GM18511 (cell line): ENCODE results near the gene ENTHD1.
"Not testable (repeated sequence)": the region's sequence is repeated elsewhere in the genome, so short reads cannot be mapped to it uniquely, and the experiment has no call there.

Source experiments
- ATAC-seq: cut with Tn5 transposase; IDR thresholded peaks from one replicate; pipeline ENCODE4 v1.9.1; 2021; ENCODE audit warnings: mild to moderate bottlenecking, moderate library complexity; ENCODE audit not compliant: unreplicated experiment

The ENTHD1 gene

GRCh38 chr22:39900306-39901227, 7.0 kb upstream of the ENTHD1 start, which contains the start of gene GRAP2:
TSS of gene GRAP2 (plus strand) at chr22:39901084. CDS start at chr22:39947107, 46,023 bp downstream.
- ATAC-seq: no peak

- peak; percentile 77 for ATAC-seq
Observed at GRCh38 chr22:39898997-39899396, 5.4 kb upstream of the ENTHD1 start.

- no peak for ATAC-seq
Observed at GRCh38 chr22:39897841-39898240, 4.3 kb upstream of the ENTHD1 start.

GRCh38 chr22:39896313-39896996, 2.9 kb upstream of the ENTHD1 start:
- ATAC-seq: no peak

- no peak for ATAC-seq
Observed at GRCh38 chr22:39895682-39896081, 2.1 kb upstream of the ENTHD1 start.

- ATAC-seq: no peak
Observed at GRCh38 chr22:39894554-39895092, 1.1 kb upstream of the ENTHD1 start.

- not testable (repeated sequence) for ATAC-seq
Observed at GRCh38 chr22:39889924-39890323, 3.6 kb downstream of the ENTHD1 start.

GRCh38 chr22:39883057-39883456, 10.5 kb downstream of the ENTHD1 start:
- ATAC-seq: no peak

GRCh38 chr22:39880722-39881121, 12.8 kb downstream of the ENTHD1 start:
- no peak for ATAC-seq

GRCh38 chr22:39877079-39877845, 16.3 kb downstream of the ENTHD1 start:
- no peak for ATAC-seq

- not testable (repeated sequence) for ATAC-seq
Observed at GRCh38 chr22:39875176-39875885, 18.2 kb downstream of the ENTHD1 start.

- no peak for ATAC-seq
Observed at GRCh38 chr22:39873965-39874364, 19.6 kb downstream of the ENTHD1 start.

- no peak for ATAC-seq
Observed at GRCh38 chr22:39872548-39872947, 21.0 kb downstream of the ENTHD1 start.

GRCh38 chr22:39871008-39871798, 22.4 kb downstream of the ENTHD1 start:
- no peak for ATAC-seq

- ATAC-seq: not testable (repeated sequence)
Observed at GRCh38 chr22:39869797-39870196, 23.8 kb downstream of the ENTHD1 start.

GRCh38 chr22:39868741-39869140, 24.8 kb downstream of the ENTHD1 start:
- no peak for ATAC-seq

- no peak for ATAC-seq
Observed at GRCh38 chr22:39859903-39860588, 33.5 kb downstream of the ENTHD1 start.

- no peak for ATAC-seq
Observed at GRCh38 chr22:39856588-39856987, 37.0 kb downstream of the ENTHD1 start.

- ATAC-seq: no peak
Observed at GRCh38 chr22:39852799-39853198, 40.8 kb downstream of the ENTHD1 start.
